Ishikawa (cell line): ENCODE results near the gene NWD2.

Experiments used
- CEBPB ChIP-seq: IDR thresholded peaks from 2 replicates; pipeline ENCODE4 v1.6.1; 2012
- CREB1 ChIP-seq: IDR thresholded peaks from 2 replicates; pipeline ENCODE4 v1.6.1; 2012; ENCODE audit warnings: low read depth
- EGR1 ChIP-seq: IDR thresholded peaks from 2 replicates; pipeline ENCODE4 v1.6.1; 2012
- EP300 ChIP-seq: IDR thresholded peaks from 2 replicates; pipeline ENCODE4 v1.6.1; 2012; ENCODE audit warnings: borderline replicate concordance
- FOXM1 ChIP-seq: IDR thresholded peaks from 2 replicates; pipeline ENCODE4 v1.6.1; 2012; ENCODE audit warnings: low read depth, borderline replicate concordance
- MAX ChIP-seq: IDR thresholded peaks from 2 replicates; pipeline ENCODE4 v1.6.1; 2012
- NFIC ChIP-seq: IDR thresholded peaks from 2 replicates; pipeline ENCODE4 v1.6.1; 2012
- RAD21 ChIP-seq: IDR thresholded peaks from 2 replicates; pipeline ENCODE4 v1.6.1; 2012; ENCODE audit warnings: low read depth
- REST ChIP-seq: IDR thresholded peaks from 2 replicates; pipeline ENCODE4 v1.6.1; 2012; ENCODE audit warnings: low read depth, mild to moderate bottlenecking
- TAF1 ChIP-seq: IDR thresholded peaks from 2 replicates; pipeline ENCODE4 v1.6.1; 2012; ENCODE audit warnings: low read depth, mild to moderate bottlenecking
- TCF12 ChIP-seq: IDR thresholded peaks from 2 replicates; pipeline ENCODE4 v1.6.1; 2012; ENCODE audit warnings: low read depth
- TEAD4 ChIP-seq: IDR thresholded peaks from 2 replicates; pipeline ENCODE4 v1.6.1; 2012
- YY1 ChIP-seq: IDR thresholded peaks from 2 replicates; pipeline ENCODE4 v1.6.1; 2012; ENCODE audit warnings: low read depth
- ZBTB7A ChIP-seq: IDR thresholded peaks from 2 replicates; pipeline ENCODE4 v1.6.1; 2012; ENCODE audit warnings: low read depth
- TF ChIP-seq, protein P1 (sequence below): IDR thresholded peaks from 2 replicates; pipeline ENCODE4 v1.6.1; 2012

NWD2 gene

GRCh38 chr4:37463033-37463856 lies 218.7 kb downstream of the NWD2 start:
- TF ChIP-seq NFIC (no peak), TCF12 (no peak), EGR1 (no peak), MAX (no peak), CEBPB (no peak), TAF1 (no peak), RAD21 (no peak), CREB1 (no peak), REST (no peak), ZBTB7A (no peak), TEAD4 (no peak), EP300 (no peak), YY1 (no peak), FOXM1 (no peak)
- TF ChIP-seq, protein P1, sequence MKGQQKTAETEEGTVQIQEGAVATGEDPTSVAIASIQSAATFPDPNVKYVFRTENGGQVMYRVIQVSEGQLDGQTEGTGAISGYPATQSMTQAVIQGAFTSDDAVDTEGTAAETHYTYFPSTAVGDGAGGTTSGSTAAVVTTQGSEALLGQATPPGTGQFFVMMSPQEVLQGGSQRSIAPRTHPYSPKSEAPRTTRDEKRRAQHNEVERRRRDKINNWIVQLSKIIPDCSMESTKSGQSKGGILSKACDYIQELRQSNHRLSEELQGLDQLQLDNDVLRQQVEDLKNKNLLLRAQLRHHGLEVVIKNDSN: no peak

DNA sequence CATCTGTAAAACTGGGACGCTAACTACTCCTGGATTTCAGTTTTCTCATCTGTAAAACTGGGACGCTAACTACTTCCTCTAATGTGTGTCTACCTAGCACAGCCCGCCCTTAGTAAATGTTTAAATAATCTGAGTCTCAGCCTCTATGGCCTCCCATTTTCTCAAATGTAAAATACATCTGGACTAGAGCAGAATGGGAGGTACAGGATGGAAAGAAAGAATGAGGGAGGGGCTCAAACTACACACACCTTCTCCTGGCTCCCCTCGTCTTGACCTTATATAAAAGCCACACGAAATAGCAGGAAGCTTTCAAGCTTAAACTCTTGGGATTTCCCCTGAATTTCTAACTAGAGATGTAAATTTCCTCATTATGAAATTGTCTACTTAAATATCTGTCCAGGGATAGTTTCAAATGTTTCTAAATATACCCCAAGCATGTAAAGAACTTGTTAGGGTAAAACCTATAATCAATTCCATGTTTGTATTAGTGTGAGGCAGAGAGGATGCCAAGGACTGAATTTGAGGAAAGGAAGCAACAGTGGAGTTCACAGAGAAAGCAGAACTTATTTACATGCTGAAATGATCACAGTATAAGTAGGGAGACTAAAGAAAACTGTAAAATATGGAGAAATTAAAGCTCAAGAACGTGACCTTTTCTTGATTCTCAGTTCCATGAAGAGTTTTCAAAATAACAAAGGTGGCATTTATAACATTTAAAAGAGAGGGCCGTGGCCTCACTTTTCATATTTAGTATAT lies 220.0 kb downstream of the NWD2 start:
- TF ChIP-seq MAX (no peak), EP300 (no peak), NFIC (no peak), RAD21 (no peak), EGR1 (no peak), CEBPB (no peak), FOXM1 (no peak), CREB1 (no peak), TCF12 (no peak), YY1 (no peak), REST (no peak), TEAD4 (no peak), ZBTB7A (no peak), TAF1 (no peak)
- TF ChIP-seq, protein P1: no peak

DNA sequence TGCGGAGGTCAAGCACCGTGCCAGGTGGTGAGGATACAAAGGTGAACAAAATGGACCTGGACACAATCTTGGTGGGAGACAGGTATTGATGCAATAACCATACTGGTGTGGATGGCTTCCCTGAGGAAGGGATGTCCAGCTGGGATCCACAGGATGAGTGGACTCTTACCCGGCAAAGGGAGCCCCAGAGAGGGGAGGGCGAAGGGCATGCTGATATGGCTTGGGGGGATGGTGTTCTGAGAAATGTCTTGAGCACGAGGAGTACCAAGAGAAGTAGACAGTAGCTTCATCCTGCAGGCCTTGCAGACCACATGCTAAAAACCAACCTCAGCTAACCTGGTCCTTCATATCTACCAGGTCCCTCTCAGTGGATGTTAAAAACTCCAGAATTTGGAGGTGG lies 220.8 kb downstream of the NWD2 start:
- TF ChIP-seq TCF12 (no peak), RAD21 (no peak), ZBTB7A (no peak)

- no peak for TF ChIP-seq TCF12
- no peak for TF ChIP-seq CREB1
- no peak for TF ChIP-seq MAX
- no peak for TF ChIP-seq ZBTB7A
- no peak for TF ChIP-seq EGR1
- no peak for TF ChIP-seq RAD21
These were observed 221.3 kb downstream of the NWD2 start for GRCh38 chr4:37465845-37466244.

- TF ChIP-seq FOXM1 (no peak), TEAD4 (no peak), YY1 (no peak), TCF12 (no peak), TAF1 (no peak), MAX (no peak), REST (no peak), ZBTB7A (no peak), NFIC (no peak), EP300 (no peak), EGR1 (no peak)
These were observed 222.7 kb downstream of the NWD2 start for GRCh38 chr4:37467223-37467622.
